NT2/D1 (cell line): ENCODE measurements around the gene CDHR4.

Source experiments
- YY1 ChIP-seq: IDR thresholded peaks from 2 replicates; pipeline ENCODE4 v1.6.1; 2011; ENCODE audit not compliant: insufficient read length, insufficient read depth
- ZNF274 ChIP-seq: IDR thresholded peaks from 2 replicates; pipeline ENCODE4 v1.6.1; 2011; ENCODE audit warnings: mild to moderate bottlenecking, low read depth, low read length

DNA sequence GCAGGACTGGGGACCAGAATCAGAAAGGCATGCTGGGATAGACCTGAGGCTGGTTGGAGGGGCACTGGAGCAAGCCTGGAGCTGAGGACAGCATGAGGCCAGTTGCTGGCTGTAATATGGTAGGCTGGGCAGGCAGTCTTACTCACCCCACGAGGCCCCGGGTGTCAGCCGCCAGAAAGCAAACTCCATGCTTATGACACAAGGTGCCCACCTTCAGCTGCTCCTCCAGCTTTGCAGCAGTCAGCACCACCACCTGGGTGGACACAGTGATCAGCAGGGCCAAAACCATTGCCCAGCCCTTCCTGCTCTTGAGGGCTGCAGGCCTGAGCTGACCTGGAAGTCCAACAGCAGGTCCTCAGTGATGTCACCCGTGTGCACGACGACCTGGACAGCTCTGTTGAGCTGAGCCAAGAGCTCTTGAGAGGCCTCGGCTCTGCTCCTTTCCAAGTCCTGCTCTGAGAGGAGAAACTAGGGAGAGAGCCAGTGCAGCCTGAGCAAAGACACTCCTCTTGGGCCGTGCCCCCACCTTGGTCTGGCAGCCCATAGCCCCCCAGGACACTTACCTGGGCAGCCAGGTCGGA, 13.3 kb upstream of the CDHR4 start:
- TF ChIP-seq ZNF274 (no peak), YY1 (no peak)
